NB4 (cell line): Measurements from ENCODE around the gene TFAM.

ENCODE experiments used
- MYC ChIP-seq: IDR thresholded peaks from 2 replicates; pipeline ENCODE4 v1.6.1; 2011; ENCODE audit warnings: low read depth, low read length
- POLR2A ChIP-seq: IDR thresholded peaks from 2 replicates; pipeline ENCODE4 v1.6.1; 2011; ENCODE audit warnings: mild to moderate bottlenecking; ENCODE audit not compliant: insufficient read length; ENCODE audit errors: extremely low read depth
- TF ChIP-seq, protein P1 (sequence below): IDR thresholded peaks from one replicate; pipeline ENCODE4 v1.5.1; 2012; ENCODE audit warnings: low read depth, low read length

DNA sequence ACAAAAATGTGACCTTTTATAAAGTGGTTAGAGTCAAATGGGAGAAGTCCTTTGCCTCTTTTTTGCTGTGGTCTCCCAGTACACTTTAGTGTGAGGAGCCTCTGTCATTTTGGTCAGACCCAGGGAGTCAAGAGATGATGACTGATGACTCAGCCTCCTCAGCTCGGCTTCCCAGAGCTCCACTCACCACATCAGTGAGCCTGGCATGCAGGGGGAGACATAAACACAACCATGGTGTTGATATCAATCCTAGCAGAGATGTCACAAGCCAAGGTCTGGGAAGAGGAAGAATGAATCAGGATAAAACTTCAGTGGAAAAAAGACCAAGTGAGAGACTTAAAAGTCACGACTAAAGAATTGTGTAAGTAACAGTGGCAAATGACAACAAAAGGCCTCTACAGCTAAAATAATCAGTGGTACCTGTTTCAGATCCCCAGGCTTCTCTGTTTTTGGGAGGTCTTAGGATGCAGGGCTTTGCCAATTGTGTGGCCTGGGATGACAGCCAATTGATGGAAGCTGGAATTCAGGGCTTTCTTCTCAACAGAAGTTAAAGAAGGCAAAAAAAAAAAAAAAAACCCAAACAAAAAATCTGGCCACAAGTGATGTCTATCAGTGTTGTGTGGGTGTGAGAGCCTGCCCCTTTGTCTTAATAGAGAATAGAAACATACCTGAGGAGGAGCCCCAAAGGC lies 50.2 kb downstream of the TFAM start:
- TF ChIP-seq POLR2A (no peak), MYC (no peak)
- TF ChIP-seq, protein P1, sequence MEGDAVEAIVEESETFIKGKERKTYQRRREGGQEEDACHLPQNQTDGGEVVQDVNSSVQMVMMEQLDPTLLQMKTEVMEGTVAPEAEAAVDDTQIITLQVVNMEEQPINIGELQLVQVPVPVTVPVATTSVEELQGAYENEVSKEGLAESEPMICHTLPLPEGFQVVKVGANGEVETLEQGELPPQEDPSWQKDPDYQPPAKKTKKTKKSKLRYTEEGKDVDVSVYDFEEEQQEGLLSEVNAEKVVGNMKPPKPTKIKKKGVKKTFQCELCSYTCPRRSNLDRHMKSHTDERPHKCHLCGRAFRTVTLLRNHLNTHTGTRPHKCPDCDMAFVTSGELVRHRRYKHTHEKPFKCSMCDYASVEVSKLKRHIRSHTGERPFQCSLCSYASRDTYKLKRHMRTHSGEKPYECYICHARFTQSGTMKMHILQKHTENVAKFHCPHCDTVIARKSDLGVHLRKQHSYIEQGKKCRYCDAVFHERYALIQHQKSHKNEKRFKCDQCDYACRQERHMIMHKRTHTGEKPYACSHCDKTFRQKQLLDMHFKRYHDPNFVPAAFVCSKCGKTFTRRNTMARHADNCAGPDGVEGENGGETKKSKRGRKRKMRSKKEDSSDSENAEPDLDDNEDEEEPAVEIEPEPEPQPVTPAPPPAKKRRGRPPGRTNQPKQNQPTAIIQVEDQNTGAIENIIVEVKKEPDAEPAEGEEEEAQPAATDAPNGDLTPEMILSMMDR, result no peak
